Measurements from ENCODE around the gene ERAP2. TPM values are rescaled to one million over a fixed set of nuclear protein-coding genes. Genes with fewer than 3 reads are reported as not detected.

ERAP2 gene
- total RNA-seq, 4 donors from 2014 or later = 9.2 to 19.2 (median 14.0) TPM

- WGBS, 2 donors = 64 to 66% methylated on average over 4 of the region's 4 CpGs
- TF ChIP-seq POLR2A (IDR thresholded peaks at IDR 0.05) = no peak
- no peak for TF ChIP-seq CTCF (IDR thresholded peaks at IDR 0.05)
- intact Hi-C loops (cut with DNase I) = loop anchor here (5.0 kb wide), 1 partner anchor 287 kb away; no protein-coding TSS in a partner anchor
Measured at GRCh38 chr5:96870094-96871026, 5.9 kb upstream of the ERAP2 start.

DNA sequence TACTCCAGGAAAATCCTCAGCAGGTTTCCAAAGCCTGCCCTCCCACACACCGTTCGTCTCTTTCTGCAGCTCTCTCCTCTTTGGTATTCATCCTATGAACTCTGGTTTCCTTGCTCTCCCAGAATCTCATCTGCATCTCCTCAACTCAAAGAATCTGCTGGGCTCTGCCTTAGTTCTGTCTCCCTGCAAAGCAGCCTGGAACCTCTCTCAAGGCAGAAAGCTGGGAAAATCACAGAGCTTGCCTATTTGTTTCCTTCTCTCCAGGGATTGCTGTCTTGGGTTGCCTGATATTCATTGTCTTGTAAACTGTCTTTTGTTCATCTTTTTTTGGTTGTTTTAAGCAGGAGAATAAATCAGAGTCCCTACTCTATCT, 5.3 kb upstream of the ERAP2 start:
- Histone ChIP-seq H3K27me3 (no peaks in the 10 kb centered on the region), H3K4me1 (peaks cover 0 to 4% of the 10 kb centered on the region in 2 donors), H3K4me3 (replicated peaks in 1 of 3) (no peak overlapping the region), H3K36me3 (no peaks in the 10 kb centered on the region), H3K9me3 (no peaks in the 10 kb centered on the region), H3K27ac (no peak overlapping the region)
- no peak for DNase-seq
- 84 to 87% methylated on average over 2 of the region's 2 CpGs for WGBS, 2 donors
- intact Hi-C loops (cut with DNase I) = loop anchor here (5.0 kb wide), 1 partner anchor 286 kb away; no protein-coding TSS in a partner anchor
- TF ChIP-seq POLR2A (IDR thresholded peaks at IDR 0.05) (no peak), CTCF (IDR thresholded peaks at IDR 0.05) (no peak)

More at GRCh38 chr5:96870094-96871026, 5.9 kb upstream of the ERAP2 start:
- DNase-seq = no peak
- no peaks in the 10 kb centered on the region for H3K27me3 ChIP-seq
- peaks cover 0 to under 1% of the 10 kb centered on the region in 2 donors for H3K4me1 ChIP-seq
- no peak overlapping the region for H3K4me3 ChIP-seq (replicated peaks in 1 of 3)
- no peaks in the 10 kb centered on the region for H3K36me3 ChIP-seq
- no peaks in the 10 kb centered on the region for H3K9me3 ChIP-seq
- no peak overlapping the region for H3K27ac ChIP-seq

- no peaks in the 10 kb centered on the region for H3K36me3 ChIP-seq
- no peak overlapping the region for H3K27ac ChIP-seq
- WGBS, 2 donors = 89 to 96% methylated on average over 1 of the region's 1 CpG
- DNase-seq = no peak
- H3K4me3 ChIP-seq (replicated peaks in 1 of 3) = no peak overlapping the region
- peaks cover 0 to 4% of the 10 kb centered on the region in 2 donors for H3K4me1 ChIP-seq
- H3K27me3 ChIP-seq = no peaks in the 10 kb centered on the region
- H3K9me3 ChIP-seq = no peaks in the 10 kb centered on the region
- TF ChIP-seq CTCF (IDR thresholded peaks at IDR 0.05) = no peak
- TF ChIP-seq POLR2A (IDR thresholded peaks at IDR 0.05) = no peak
- intact Hi-C loops (cut with DNase I) = loop anchor here (5.0 kb wide), 1 partner anchor 286 kb away; no protein-coding TSS in a partner anchor
Measured at GRCh38 chr5:96871686-96872085, 4.6 kb upstream of the ERAP2 start.

DNA sequence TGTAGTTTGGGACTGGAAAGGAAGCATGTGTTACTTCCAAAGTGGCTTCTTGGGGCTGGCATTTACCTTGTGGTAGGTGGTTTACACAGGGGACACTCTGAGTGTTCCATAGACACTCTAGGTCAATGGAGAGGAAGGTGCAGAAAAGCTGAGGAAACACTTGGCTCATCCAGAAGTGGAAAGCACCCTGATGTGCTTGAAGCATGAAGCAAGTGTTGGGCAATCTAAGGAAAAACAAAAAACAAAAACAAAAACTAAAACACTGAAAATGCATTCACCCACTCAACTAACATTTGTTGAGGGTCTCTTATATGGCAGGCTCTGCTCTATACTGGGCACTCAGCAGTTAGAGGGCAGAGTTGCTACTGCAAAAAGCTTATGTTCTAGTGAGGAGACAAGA, 2.9 kb upstream of the ERAP2 start:
- H3K27ac ChIP-seq = no peak overlapping the region
- peaks cover 4 to 11% of the 10 kb centered on the region in 2 donors for H3K4me1 ChIP-seq
- H3K36me3 ChIP-seq = no peaks in the 10 kb centered on the region
- DNase-seq = no peak
- TF ChIP-seq POLR2A (IDR thresholded peaks at IDR 0.05) (no peak), CTCF (IDR thresholded peaks at IDR 0.05) (no peak)
- no peaks in the 10 kb centered on the region for H3K27me3 ChIP-seq
- intact Hi-C loops (cut with DNase I) = loop anchor here (5.0 kb wide), 1 partner anchor 284 kb away; no protein-coding TSS in a partner anchor
- no peaks in the 10 kb centered on the region for H3K9me3 ChIP-seq
- no peak overlapping the region for H3K4me3 ChIP-seq (replicated peaks in 1 of 3)

DNA sequence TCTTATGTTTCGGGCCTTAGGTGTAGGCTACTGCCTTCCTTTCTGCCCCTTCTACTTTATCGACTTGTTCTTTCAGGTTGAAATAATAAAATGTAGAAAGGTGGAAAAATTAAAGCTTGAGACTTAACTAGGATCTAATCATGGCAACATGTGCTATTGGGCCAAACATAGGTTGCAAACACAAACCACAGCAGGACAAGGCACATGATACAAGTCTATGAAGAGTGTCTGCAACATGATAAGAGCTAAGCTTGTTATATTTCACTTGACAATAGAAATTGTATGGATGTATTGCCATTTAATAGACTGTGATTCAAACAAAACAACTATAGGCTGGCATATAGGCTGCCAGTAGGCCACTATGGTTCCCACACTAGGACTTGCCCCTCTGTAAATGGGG, 1.7 kb upstream of the ERAP2 start:
- H3K27me3 ChIP-seq = no peaks in the 10 kb centered on the region
- TF ChIP-seq POLR2A (IDR thresholded peaks at IDR 0.05) (no peak), CTCF (IDR thresholded peaks at IDR 0.05) (no peak)
- H3K27ac ChIP-seq = no peak overlapping the region
- intact Hi-C loops (cut with DNase I) = loop anchor here (5.0 kb wide), 1 partner anchor 283 kb away; no protein-coding TSS in a partner anchor
- WGBS, 2 donors = 97 to 98% methylated on average over 2 of the region's 2 CpGs
- no peaks in the 10 kb centered on the region for H3K9me3 ChIP-seq
- DNase-seq = no peak
- no peaks in the 10 kb centered on the region for H3K36me3 ChIP-seq
- no peak overlapping the region for H3K4me3 ChIP-seq (replicated peaks in 1 of 3)
- H3K4me1 ChIP-seq = peaks cover 4 to 11% of the 10 kb centered on the region in 2 donors
